ENCODE results near the gene KRTAP5-6.
"Not testable (repeated sequence)": the region's sequence is repeated elsewhere in the genome, so short reads cannot be mapped to it uniquely, and the experiment has no call there.

- not testable (repeated sequence) for TF ChIP-seq POLR2A (IDR thresholded peaks at IDR 0.05; ENCODE audit: low read length); GATA1 (IDR thresholded peaks at IDR 0.05; ENCODE audit: low read depth, low read length)
Observed at GRCh38 chr11:1661454-1662269, 35.3 kb upstream of the KRTAP5-6 start.

Measured in erythroblast (primary cell).